Eye (tissue), 1 donor: Measurements from ENCODE around the gene FAM221A.
A peak's percentile ranks its signal among the peaks of the same experiment; 100 is the strongest.
"Not testable (repeated sequence)": the region's sequence is repeated elsewhere in the genome, so short reads cannot be mapped to it uniquely, and the experiment has no call there.

Source experiments
- DNase-seq: peaks from one replicate; pipeline ENCODE4 v3.0.0-alpha.2; 2015

FAM221A gene

DNA sequence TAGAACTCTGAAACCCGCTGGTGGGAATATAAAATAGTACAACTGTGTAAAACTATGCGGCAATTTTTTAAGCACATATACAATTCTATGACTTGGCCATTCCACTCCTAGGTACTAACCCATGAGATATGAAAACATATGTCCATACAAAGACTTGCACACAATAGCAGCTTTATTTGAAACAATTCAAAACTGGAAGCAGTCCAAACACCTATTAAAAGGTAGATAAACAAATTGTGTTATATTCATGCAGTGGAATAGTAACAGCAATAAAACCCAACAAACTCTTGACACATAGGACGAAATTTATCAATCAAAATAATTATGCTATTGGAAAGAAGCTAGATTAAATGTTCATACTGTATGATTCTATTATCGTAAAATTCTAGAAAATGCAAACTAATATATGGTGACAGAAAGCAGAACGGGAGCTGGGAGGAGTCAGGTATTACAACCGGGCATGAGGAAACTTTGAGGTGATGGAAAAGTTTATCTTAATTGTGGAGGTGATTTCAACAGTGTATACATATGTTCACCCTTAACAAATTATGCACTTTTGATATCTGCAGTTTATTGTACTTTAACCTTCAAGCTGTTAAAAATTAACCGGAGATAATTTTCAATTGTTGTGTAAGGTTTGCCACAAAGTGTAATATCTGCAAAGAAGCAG is 29.2 kb downstream of the FAM221A start:
- DNase-seq: no peak

GRCh38 chr7:23710000-23710399 is 30.0 kb downstream of the FAM221A start, which contains the start of gene STK31:
TSS of gene STK31 (plus strand) at chr7:23710219. CDS start at chr7:23710286, 67 bp downstream.
- DNase-seq: no peak

DNA sequence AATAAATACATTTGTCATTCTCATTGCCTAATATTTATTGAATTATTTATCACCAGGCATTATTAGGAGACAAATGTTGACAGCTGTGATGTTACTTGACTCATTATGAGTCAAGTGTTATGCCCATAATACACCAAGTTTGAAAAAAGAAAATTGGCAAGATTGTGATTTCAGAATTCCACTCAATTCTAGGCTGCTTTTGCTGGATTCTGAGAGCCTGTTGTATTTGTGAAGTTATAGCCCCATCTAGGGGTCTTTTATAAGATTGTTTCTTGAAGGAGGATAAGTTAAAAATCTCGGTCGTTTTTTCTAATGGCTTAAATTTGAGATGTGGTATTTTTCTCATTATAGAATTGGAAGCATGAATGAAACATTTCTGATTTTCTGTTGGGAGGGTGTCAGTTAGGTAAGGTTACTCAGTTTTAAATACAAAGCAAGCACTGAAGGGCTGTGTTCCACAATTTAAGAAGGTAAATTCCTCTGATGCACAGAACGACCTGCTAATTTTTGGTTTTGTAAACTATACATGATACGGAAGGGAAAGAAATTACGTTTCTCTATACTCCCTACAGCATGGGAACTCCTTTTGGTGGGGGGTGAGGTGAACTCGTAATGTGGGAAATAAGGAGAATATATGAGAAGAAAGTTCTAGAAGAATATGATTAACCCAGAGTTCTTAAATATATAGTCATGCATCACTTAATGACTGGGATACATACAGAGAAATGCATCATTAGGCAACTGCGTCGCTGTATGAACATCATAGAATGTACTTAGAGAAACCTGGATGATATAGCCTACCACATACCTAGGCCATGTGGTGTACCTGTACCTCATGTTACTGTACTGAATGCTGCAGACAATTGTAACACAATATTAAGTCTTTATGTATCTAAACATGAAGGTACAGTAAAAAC is 32.6 kb downstream of the FAM221A start:
- DNase-seq: peak; percentile 85

DNA sequence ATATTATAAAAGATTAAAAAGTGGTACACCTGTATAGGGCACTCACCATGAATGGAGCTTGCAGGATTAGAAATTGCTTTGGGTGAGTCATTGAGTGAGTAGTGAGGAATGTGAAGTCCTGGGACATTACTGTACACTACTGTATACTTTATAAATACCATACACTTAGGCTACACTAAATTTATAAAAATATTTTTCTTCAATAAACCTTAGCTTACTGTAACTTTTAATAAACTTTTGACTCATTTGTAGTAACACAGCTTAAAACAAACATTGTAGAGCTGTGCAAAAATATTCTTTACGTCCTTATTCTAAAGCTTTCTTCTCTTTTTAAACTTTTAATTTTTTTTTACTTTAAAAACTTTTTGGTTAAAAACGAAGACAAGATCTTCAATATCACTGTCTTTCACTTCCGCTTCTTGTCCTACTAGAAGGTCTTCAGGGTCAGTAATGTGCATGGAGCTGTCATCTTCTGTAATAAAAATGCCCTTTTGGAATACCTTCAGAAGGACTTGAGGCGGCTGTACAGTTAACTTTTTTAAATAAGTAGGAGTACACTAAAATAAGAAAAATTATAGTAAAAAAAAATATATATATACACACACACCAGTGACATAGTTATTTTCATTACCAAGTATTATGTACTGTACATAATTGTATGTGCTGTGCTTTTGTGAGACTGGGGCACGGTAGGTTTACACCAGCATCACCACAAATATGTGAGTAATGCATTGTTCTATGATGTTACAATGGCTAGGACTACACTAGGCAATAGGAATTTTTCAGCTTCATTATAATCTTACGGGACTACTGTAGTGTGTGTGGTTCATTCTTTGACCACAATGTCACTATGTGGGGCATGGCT is 33.5 kb downstream of the FAM221A start:
- DNase-seq: peak; percentile 24

DNA sequence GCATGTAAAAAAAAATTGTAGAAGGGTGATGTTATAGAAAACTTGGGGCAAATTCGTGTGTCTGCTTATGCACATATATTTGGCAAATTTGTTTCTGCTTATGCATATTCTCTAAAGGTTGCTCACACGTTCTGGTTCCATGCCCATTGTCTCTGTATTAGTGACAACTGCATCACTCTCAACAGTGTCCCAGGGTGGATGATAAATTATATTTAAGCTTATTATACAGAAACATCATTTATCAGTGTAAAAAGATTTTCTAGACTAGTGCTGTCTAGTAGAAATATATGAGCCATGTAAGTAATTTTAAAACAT is 34.1 kb downstream of the FAM221A start:
- DNase-seq: no peak

GRCh38 chr7:23714579-23714978 is 34.6 kb downstream of the FAM221A start:
- DNase-seq: no peak

- DNase-seq: no peak
These were observed 35.1 kb downstream of the FAM221A start for GRCh38 chr7:23715099-23715498.

- no peak for DNase-seq
These were observed 37.8 kb downstream of the FAM221A start for GRCh38 chr7:23717788-23718187.

DNA sequence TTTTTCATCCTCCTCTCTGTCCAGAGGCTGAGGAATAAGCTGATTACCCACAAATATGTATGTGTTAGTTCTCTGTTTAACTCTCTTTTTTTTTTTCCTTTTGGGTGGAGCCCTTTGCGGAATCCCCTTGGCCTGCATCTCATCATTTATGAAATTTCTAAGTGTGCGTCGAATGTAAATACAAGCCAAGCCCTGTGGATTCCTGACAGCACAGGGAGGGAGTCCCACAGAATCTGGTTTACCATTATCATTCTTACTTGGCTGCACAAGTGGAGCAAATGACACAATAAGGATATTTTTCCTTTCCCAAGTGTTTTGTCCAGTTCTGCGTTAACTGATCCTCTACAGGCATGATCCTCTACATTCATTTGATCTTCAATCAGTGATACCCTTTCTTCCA is 41.5 kb downstream of the FAM221A start:
- DNase-seq: no peak

DNA sequence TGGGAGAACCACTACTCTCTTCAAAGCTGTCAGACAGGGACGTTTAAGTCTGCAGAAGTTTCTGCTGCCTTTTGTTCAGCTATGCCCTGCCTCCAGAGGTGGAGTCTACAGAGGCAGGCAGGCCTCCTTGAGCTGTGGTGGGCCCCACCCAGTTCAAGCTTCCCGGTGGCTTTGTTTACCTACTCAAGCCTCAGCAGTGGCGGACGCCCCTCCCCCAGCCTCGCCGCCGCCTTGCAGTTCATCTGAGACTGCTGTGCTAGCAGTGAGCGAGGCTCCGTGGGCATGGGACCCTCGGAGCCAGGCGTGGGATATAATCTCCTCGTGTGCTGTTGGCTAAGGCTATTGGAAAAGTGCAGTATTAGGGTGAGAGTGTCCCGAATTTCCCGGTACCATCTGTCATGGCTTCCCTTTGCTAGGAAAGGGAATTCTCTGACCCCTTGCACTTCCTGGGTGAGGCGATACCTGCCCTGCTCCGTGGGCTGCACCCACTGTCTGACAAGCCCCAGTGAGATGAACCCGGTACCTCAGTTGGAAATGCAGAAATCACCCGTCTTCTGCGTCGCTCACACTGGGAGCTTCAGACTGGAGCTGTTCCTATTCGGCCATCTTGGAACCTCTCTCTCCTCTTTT is 42.7 kb downstream of the FAM221A start:
- DNase-seq: not testable (repeated sequence)

- not testable (repeated sequence) for DNase-seq
These were observed 44.1 kb downstream of the FAM221A start for GRCh38 chr7:23724113-23724512.

GRCh38 chr7:23742051-23742450 is 62.1 kb downstream of the FAM221A start:
- no peak for DNase-seq

- DNase-seq: no peak
These were observed 63.2 kb downstream of the FAM221A start for GRCh38 chr7:23743226-23743625.

GRCh38 chr7:23746629-23747028 is 66.6 kb downstream of the FAM221A start:
- DNase-seq: no peak

DNA sequence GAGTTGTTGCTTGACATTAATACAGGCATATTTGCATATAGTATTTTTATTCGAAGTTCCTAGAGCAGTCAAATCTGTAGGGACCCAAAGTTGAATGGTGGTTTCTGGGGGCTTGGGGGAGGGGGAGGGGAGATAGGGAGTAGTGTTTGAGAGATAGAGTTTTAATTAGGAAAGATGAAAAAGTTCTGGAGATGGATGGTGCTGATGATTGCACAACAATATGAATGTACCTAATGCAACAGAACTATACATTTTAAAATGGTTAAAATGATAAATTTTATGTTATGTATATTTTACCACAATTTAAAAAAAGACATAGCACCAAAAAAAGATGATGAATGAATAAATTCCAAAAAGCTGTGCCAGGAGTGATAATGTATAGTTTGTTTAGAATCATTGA is 71.9 kb downstream of the FAM221A start:
- DNase-seq: no peak
